LNCAP (cell line): Measurements from ENCODE around the gene CWH43.

Experiments
- CTCF ChIP-seq: fragments of 450-650 bp; IDR thresholded peaks from 2 replicates; pipeline ENCODE4 v1.5.1; 2017; ENCODE audit warnings: mild to moderate bottlenecking

The CWH43 gene

GRCh38 chr4:48947731-48948130 is 38.3 kb upstream of the CWH43 start:
- TF ChIP-seq CTCF: no peak

GRCh38 chr4:48949086-48949485 is 37.0 kb upstream of the CWH43 start:
- TF ChIP-seq CTCF: no peak

GRCh38 chr4:48949518-48950219 is 36.4 kb upstream of the CWH43 start:
- no peak for TF ChIP-seq CTCF

- no peak for TF ChIP-seq CTCF
These were observed 31.8 kb upstream of the CWH43 start for GRCh38 chr4:48954314-48954713.

- TF ChIP-seq CTCF: no peak
These were observed 27.5 kb upstream of the CWH43 start for GRCh38 chr4:48958582-48958981.

- TF ChIP-seq CTCF: no peak
These were observed 25.0 kb upstream of the CWH43 start for GRCh38 chr4:48960988-48961635.

GRCh38 chr4:48962636-48963035 is 23.4 kb upstream of the CWH43 start:
- no peak for TF ChIP-seq CTCF
